ENCODE data around the gene C22orf23. TPM values are rescaled to one million over a fixed set of nuclear protein-coding genes. Genes with fewer than 3 reads are reported as not detected.
"Not testable (repeated sequence)": the region's sequence is repeated elsewhere in the genome, so short reads cannot be mapped to it uniquely, and the experiment has no call there.

C22orf23 gene
- total RNA-seq, 2 experiments from 2014 or later: 0.16 TPM; not detected in 1

GRCh38 chr22:37951305-37951704, 2.1 kb downstream of the C22orf23 start:
- DNase-seq (no peak), ATAC-seq (no peak)
- H3K9me3 Mint-ChIP-seq (ENCODE audit: low read depth): no peaks in the 10 kb centered on the region
- POLR2A ChIA-PET: no interaction called here
- no peak overlapping the region for H3K4me3 Mint-ChIP-seq
- peaks cover 19% of the 10 kb centered on the region for H3K4me1 Mint-ChIP-seq
- no peak overlapping the region for H3K27ac Mint-ChIP-seq
- peaks cover 7% of the 10 kb centered on the region for H3K36me3 Mint-ChIP-seq (ENCODE audit: low read depth)
- H3K27me3 Mint-ChIP-seq: peaks cover 11% of the 10 kb centered on the region
- CTCF ChIA-PET: interaction anchor here (0.6 to 1.3 kb wide), 2 partner anchors 17 to 318 kb away, joined by 3 to 6 read pairs; no protein-coding TSS in a partner anchor
- intact Hi-C loops (cut with DNase I, micrococcal nuclease): loop anchor here (5.0 to 10.0 kb wide), 3 partner anchors 44 to 344 kb away; partner anchors contain the start of genes ANKRD54 (in 1 of the 2), EIF3L (in 1 of the 2), GGA1 (in 1 of the 2) and MICALL1 (in 1 of the 2)

- intact Hi-C loops (cut with DNase I, micrococcal nuclease); DNase-seq; H3K9me3 Mint-ChIP-seq (ENCODE audit: low read depth): not testable (repeated sequence)
Observed at GRCh38 chr22:37947142-37947795, 6.1 kb downstream of the C22orf23 start.

GRCh38 chr22:37944423-37944822, 9.0 kb downstream of the C22orf23 start:
- intact Hi-C loops (cut with DNase I, micrococcal nuclease); H3K27me3 Mint-ChIP-seq; H3K9me3 Mint-ChIP-seq (ENCODE audit: low read depth); POLR2A ChIA-PET; H3K27ac Mint-ChIP-seq; ATAC-seq; H3K4me1 Mint-ChIP-seq; DNase-seq; CTCF ChIA-PET; H3K36me3 Mint-ChIP-seq (ENCODE audit: low read depth); H3K4me3 Mint-ChIP-seq: not testable (repeated sequence)

More at GRCh38 chr22:37947142-37947795, 6.1 kb downstream of the C22orf23 start:
- H3K27me3 Mint-ChIP-seq; CTCF ChIA-PET; H3K4me1 Mint-ChIP-seq; H3K36me3 Mint-ChIP-seq (ENCODE audit: low read depth); ATAC-seq; H3K4me3 Mint-ChIP-seq; H3K27ac Mint-ChIP-seq: not testable (repeated sequence)
- POLR2A ChIA-PET: interaction anchor here (0.6 kb wide), 1 partner anchor 42 kb away, joined by 3 read pairs; no protein-coding TSS in a partner anchor

- H3K27me3 Mint-ChIP-seq: no peaks in the 10 kb centered on the region
- no peak for DNase-seq
- CTCF ChIA-PET: interaction anchor here (0.6 to 0.7 kb wide), 2 partner anchors 16 to 41 kb away, joined by 3 read pairs; no protein-coding TSS in a partner anchor
- H3K4me1 Mint-ChIP-seq: no peaks in the 10 kb centered on the region
- ATAC-seq: no peak
- no peak overlapping the region for H3K4me3 Mint-ChIP-seq
- no peaks in the 10 kb centered on the region for H3K36me3 Mint-ChIP-seq (ENCODE audit: low read depth)
- POLR2A ChIA-PET: no interaction called here
- H3K27ac Mint-ChIP-seq: no peak overlapping the region
- H3K9me3 Mint-ChIP-seq (ENCODE audit: low read depth): no peaks in the 10 kb centered on the region
- intact Hi-C loops (cut with DNase I, micrococcal nuclease): no loop called here
Observed at GRCh38 chr22:37943825-37944198, 9.6 kb downstream of the C22orf23 start.

GRCh38 chr22:37943136-37943824, 10.1 kb downstream of the C22orf23 start:
- ATAC-seq (no peak), DNase-seq (no peak)
- ChIA-PET POLR2A (no interaction called here), CTCF (interaction anchor here (0.6 to 0.7 kb wide), 2 partner anchors 15 to 40 kb away, joined by 3 read pairs; no protein-coding TSS in a partner anchor)
- H3K9me3 Mint-ChIP-seq (ENCODE audit: low read depth): no peaks in the 10 kb centered on the region
- intact Hi-C loops (cut with DNase I, micrococcal nuclease): no loop called here
- no peak overlapping the region for H3K27ac Mint-ChIP-seq
- no peaks in the 10 kb centered on the region for H3K27me3 Mint-ChIP-seq
- H3K4me1 Mint-ChIP-seq: no peaks in the 10 kb centered on the region
- no peaks in the 10 kb centered on the region for H3K36me3 Mint-ChIP-seq (ENCODE audit: low read depth)
- no peak overlapping the region for H3K4me3 Mint-ChIP-seq

GRCh38 chr22:37942133-37942532, 11.3 kb downstream of the C22orf23 start:
- Mint-ChIP-seq H3K4me3 (no peak overlapping the region), H3K27me3 (no peaks in the 10 kb centered on the region), H3K36me3 (ENCODE audit: low read depth) (peaks cover 6% of the 10 kb centered on the region), H3K27ac (no peak overlapping the region), H3K4me1 (no peaks in the 10 kb centered on the region), H3K9me3 (ENCODE audit: low read depth) (no peaks in the 10 kb centered on the region)
- intact Hi-C loops (cut with DNase I, micrococcal nuclease): no loop called here
- ChIA-PET POLR2A (interaction anchor here (0.5 kb wide), 1 partner anchor 459 kb away, joined by 3 read pairs; no protein-coding TSS in a partner anchor), CTCF (no interaction called here)
- no peak for ATAC-seq
- DNase-seq: no peak

- intact Hi-C loops (cut with DNase I, micrococcal nuclease): no loop called here
- ChIA-PET POLR2A (no interaction called here), CTCF (interaction anchor here (1.4 to 1.9 kb wide), 2 partner anchors 12 to 35 kb away, joined by 4 read pairs; partner anchors contain the start of genes C22orf23, MICALL1 and POLR2F)
- no peak for DNase-seq
- Mint-ChIP-seq H3K9me3 (ENCODE audit: low read depth) (no peaks in the 10 kb centered on the region), H3K4me1 (no peaks in the 10 kb centered on the region), H3K27me3 (no peaks in the 10 kb centered on the region), H3K36me3 (ENCODE audit: low read depth) (peaks cover 6% of the 10 kb centered on the region), H3K4me3 (no peak overlapping the region), H3K27ac (no peak overlapping the region)
- no peak for ATAC-seq
Observed at GRCh38 chr22:37940698-37941376, 12.6 kb downstream of the C22orf23 start.

GRCh38 chr22:37933711-37934376, 19.6 kb downstream of the C22orf23 start:
- ATAC-seq (peak; percentile 100), DNase-seq (peak; percentile 94)
- Mint-ChIP-seq H3K4me3 (no peak overlapping the region), H3K27me3 (no peaks in the 10 kb centered on the region), H3K36me3 (ENCODE audit: low read depth) (peaks cover 6% of the 10 kb centered on the region), H3K4me1 (peaks cover 11% of the 10 kb centered on the region), H3K9me3 (ENCODE audit: low read depth) (no peaks in the 10 kb centered on the region), H3K27ac (no peak overlapping the region)
- ChIA-PET CTCF (interaction anchor here (0.6 to 4.7 kb wide), 13 partner anchors 18 to 1734 kb away, joined by 3 to 20 read pairs (median 4); partner anchors contain the start of genes C22orf23, MICALL1 and POLR2F), POLR2A (interaction anchor here (1.0 to 1.4 kb wide), 2 partner anchors 23 to 27 kb away, joined by 3 read pairs; no protein-coding TSS in a partner anchor)
- intact Hi-C loops (cut with DNase I, micrococcal nuclease): loop anchor here (1.0 to 10.0 kb wide), 5 partner anchors 19 to 117 kb away; partner anchors contain the start of genes C22orf23 (in 2 of the 2), POLR2F (in 2 of the 2) and MICALL1 (in 1 of the 2)

- H3K9me3 Mint-ChIP-seq (ENCODE audit: low read depth): no peaks in the 10 kb centered on the region
- H3K36me3 Mint-ChIP-seq (ENCODE audit: low read depth): peaks cover 9% of the 10 kb centered on the region
- H3K4me3 Mint-ChIP-seq: no peak overlapping the region
- no peak overlapping the region for H3K27ac Mint-ChIP-seq
- H3K4me1 Mint-ChIP-seq: peaks cover 11% of the 10 kb centered on the region
- ChIA-PET POLR2A (no interaction called here), CTCF (interaction anchor here (0.5 to 4.7 kb wide), 5 partner anchors 27 to 115 kb away, joined by 3 to 20 read pairs (median 4); partner anchors contain the start of gene MICALL1)
- ATAC-seq (no peak), DNase-seq (no peak)
- intact Hi-C loops (cut with DNase I, micrococcal nuclease): loop anchor here in 1 of 2 experiments (10.0 kb wide), 1 partner anchor 62 kb away; no protein-coding TSS in a partner anchor
- no peaks in the 10 kb centered on the region for H3K27me3 Mint-ChIP-seq
Observed at GRCh38 chr22:37932821-37933578, 20.4 kb downstream of the C22orf23 start.

- POLR2A ChIA-PET: no interaction called here
- peaks cover 3% of the 10 kb centered on the region for H3K36me3 Mint-ChIP-seq (ENCODE audit: low read depth)
- H3K9me3 Mint-ChIP-seq (ENCODE audit: low read depth): no peaks in the 10 kb centered on the region
- H3K4me3 Mint-ChIP-seq: no peak overlapping the region
- no peaks in the 10 kb centered on the region for H3K27me3 Mint-ChIP-seq
- H3K27ac Mint-ChIP-seq: no peak overlapping the region
- DNase-seq: no peak
- ATAC-seq: no peak
- intact Hi-C loops (cut with DNase I, micrococcal nuclease): loop anchor here in 1 of 2 experiments (10.0 kb wide), 1 partner anchor 62 kb away; no protein-coding TSS in a partner anchor
- peaks cover 11% of the 10 kb centered on the region for H3K4me1 Mint-ChIP-seq
- CTCF ChIA-PET: interaction anchor here (0.5 to 4.7 kb wide), 4 partner anchors 26 to 114 kb away, joined by 3 to 20 read pairs (median 4); partner anchors contain the start of gene MICALL1
Observed at GRCh38 chr22:37932401-37932800, 21.0 kb downstream of the C22orf23 start.
